Measurements from ENCODE around the gene TLE1. TPM values are rescaled to one million over a fixed set of nuclear protein-coding genes. Genes with fewer than 3 reads are reported as not detected.

TLE1 gene
- total RNA-seq, 4 donors from 2014 or later, result 43.6 to 86.2 (median 68.2) TPM

GRCh38 chr9:81685763-81686613, 3.4 kb downstream of the TLE1 start:
- Histone ChIP-seq H3K27me3 (no peaks in the 10 kb centered on the region), H3K27ac (peak overlapping the region in 3 of 4 donors; percentile 92 to 98 (median 95)), H3K36me3 (peaks cover 0 to 24% of the 10 kb centered on the region in 2 donors), H3K4me1 (peaks cover 0 to 67% (median 22%) of the 10 kb centered on the region in 3 donors), H3K4me3 (peak overlapping the region; percentile 70 to 73), H3K9me3 (no peaks in the 10 kb centered on the region)
- TF ChIP-seq CTCF (IDR thresholded peaks at IDR 0.05), result peak in 2 of 4 experiments; percentile 30 to 32
- TF ChIP-seq POLR2AphosphoS5 (IDR thresholded peaks at IDR 0.05), result no peak
- ATAC-seq, result no peak
- 34% methylated on average over 5 of the region's 5 CpGs for WGBS, 2 donors (ENCODE audit: low coverage in 1 of 2)

- TF ChIP-seq EP300 (IDR thresholded peaks at IDR 0.05) (no peak), POLR2A (IDR thresholded peaks at IDR 0.05) (no peak), POLR2AphosphoS5 (IDR thresholded peaks at IDR 0.05) (no peak), CTCF (IDR thresholded peaks at IDR 0.05) (no peak)
- Histone ChIP-seq H3K9me3 (no peaks in the 10 kb centered on the region), H3K27me3 (no peaks in the 10 kb centered on the region), H3K4me3 (peak overlapping the region in 1 of 2 donors; percentile 1), H3K36me3 (peaks cover 0 to 31% of the 10 kb centered on the region in 2 donors), H3K27ac (no peak overlapping the region), H3K4me1 (peaks cover 0 to 69% (median 25%) of the 10 kb centered on the region in 3 donors)
- WGBS, 2 donors (ENCODE audit: low coverage in 1 of 2), result 73 to 74% methylated on average over 4 of the region's 4 CpGs
- ATAC-seq, result no peak
Observed at GRCh38 chr9:81684635-81685034, 4.7 kb downstream of the TLE1 start.

GRCh38 chr9:81683704-81684103, 5.6 kb downstream of the TLE1 start:
- Histone ChIP-seq H3K27me3 (no peaks in the 10 kb centered on the region), H3K9me3 (no peaks in the 10 kb centered on the region), H3K4me1 (peaks cover 0 to 73% (median 25%) of the 10 kb centered on the region in 3 donors), H3K27ac (no peak overlapping the region), H3K4me3 (no peak overlapping the region), H3K36me3 (peaks cover 0 to 33% of the 10 kb centered on the region in 2 donors)
- TF ChIP-seq POLR2A (IDR thresholded peaks at IDR 0.05), result no peak
- no peak for TF ChIP-seq EP300 (IDR thresholded peaks at IDR 0.05)
- TF ChIP-seq CTCF (IDR thresholded peaks at IDR 0.05), result no peak
- TF ChIP-seq POLR2AphosphoS5 (IDR thresholded peaks at IDR 0.05), result no peak
- WGBS, 2 donors (ENCODE audit: low coverage in 1 of 2), result 82 to 85% methylated on average over 3 of the region's 3 CpGs
- ATAC-seq, result no peak

GRCh38 chr9:81683238-81683637, 6.1 kb downstream of the TLE1 start:
- Histone ChIP-seq H3K9me3 (no peaks in the 10 kb centered on the region), H3K27ac (no peak overlapping the region), H3K4me1 (peaks cover 0 to 77% (median 25%) of the 10 kb centered on the region in 3 donors), H3K27me3 (no peaks in the 10 kb centered on the region), H3K36me3 (peaks cover 0 to 38% of the 10 kb centered on the region in 2 donors), H3K4me3 (peak overlapping the region in 1 of 2 donors; percentile 9)
- 39 to 40% methylated on average over 2 to 3 of the region's 3 CpGs for WGBS, 2 donors (ENCODE audit: low coverage in 1 of 2)
- TF ChIP-seq POLR2A (IDR thresholded peaks at IDR 0.05) (no peak), POLR2AphosphoS5 (IDR thresholded peaks at IDR 0.05) (no peak), EP300 (IDR thresholded peaks at IDR 0.05) (no peak), CTCF (IDR thresholded peaks at IDR 0.05) (no peak)
- no peak for ATAC-seq

- no peaks in the 10 kb centered on the region for H3K9me3 ChIP-seq
- ATAC-seq, result no peak
- peaks cover 0 to 42% of the 10 kb centered on the region in 2 donors for H3K36me3 ChIP-seq
- TF ChIP-seq POLR2A (IDR thresholded peaks at IDR 0.05) (no peak), CTCF (IDR thresholded peaks at IDR 0.05) (no peak), EP300 (IDR thresholded peaks at IDR 0.05) (no peak), POLR2AphosphoS5 (IDR thresholded peaks at IDR 0.05) (no peak)
- H3K27me3 ChIP-seq, result no peaks in the 10 kb centered on the region
- WGBS, 2 donors (ENCODE audit: low coverage in 1 of 2), result 36 to 38% methylated on average over 7 of the region's 8 CpGs
- peak overlapping the region in 1 of 2 donors; percentile 9 for H3K4me3 ChIP-seq
- H3K4me1 ChIP-seq, result peaks cover 0 to 81% (median 25%) of the 10 kb centered on the region in 3 donors
- H3K27ac ChIP-seq, result no peak overlapping the region
Observed at GRCh38 chr9:81682797-81683196, 6.5 kb downstream of the TLE1 start.

Measured in gastroesophageal sphincter (tissue), 4 donors.